ENCODE results near the gene POPDC2.
A peak's percentile ranks its signal among the peaks of the same experiment; 100 is the strongest.

The POPDC2 gene

DNA sequence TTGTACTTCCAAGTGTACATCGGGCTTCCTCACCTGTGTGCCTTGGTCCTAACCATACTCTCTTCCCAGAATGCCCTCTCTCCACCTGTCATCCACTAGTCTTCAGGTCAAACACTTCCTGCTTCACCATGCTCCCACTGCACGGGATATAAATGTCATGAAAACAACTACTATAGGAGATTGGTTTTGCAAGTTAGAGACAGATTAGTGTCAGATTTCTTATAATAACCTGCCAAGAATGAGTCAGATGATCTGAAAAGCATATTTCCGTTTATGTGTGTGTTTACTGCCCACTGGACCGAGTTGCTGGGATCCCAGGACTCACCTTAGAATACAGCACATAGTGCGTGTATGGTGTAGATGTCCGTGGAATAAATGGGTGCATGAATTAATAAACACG is 41.3 kb downstream of the POPDC2 start:
- Histone ChIP-seq H3K9me3 (ENCODE audit: control insufficient read depth in 5 of 5, low read length in 5 of 5) (no peaks in the 10 kb centered on the region), H3K4me1 (ENCODE audit: control insufficient read depth in 5 of 5, insufficient read depth in 5 of 5, low read length in 5 of 5) (peaks cover 0 to 7% (median 0%) of the 10 kb centered on the region in 5 donors), H3K27ac (ENCODE audit: low read depth, low read length) (no peak overlapping the region), H3K36me3 (ENCODE audit: control insufficient read depth in 5 of 5, insufficient read depth in 5 of 5, low read length in 5 of 5) (no peaks in the 10 kb centered on the region), H3K9ac (ENCODE audit: low read length in 5 of 5) (no peak overlapping the region), H3K4me3 (ENCODE audit: low read depth in 1 of 5, low read length in 5 of 5) (peak overlapping the region in 1 of 5 donors; percentile 37), H3K27me3 (ENCODE audit: control insufficient read depth in 5 of 5, insufficient read depth in 4 of 5, low read length in 5 of 5) (no peaks in the 10 kb centered on the region)

DNA sequence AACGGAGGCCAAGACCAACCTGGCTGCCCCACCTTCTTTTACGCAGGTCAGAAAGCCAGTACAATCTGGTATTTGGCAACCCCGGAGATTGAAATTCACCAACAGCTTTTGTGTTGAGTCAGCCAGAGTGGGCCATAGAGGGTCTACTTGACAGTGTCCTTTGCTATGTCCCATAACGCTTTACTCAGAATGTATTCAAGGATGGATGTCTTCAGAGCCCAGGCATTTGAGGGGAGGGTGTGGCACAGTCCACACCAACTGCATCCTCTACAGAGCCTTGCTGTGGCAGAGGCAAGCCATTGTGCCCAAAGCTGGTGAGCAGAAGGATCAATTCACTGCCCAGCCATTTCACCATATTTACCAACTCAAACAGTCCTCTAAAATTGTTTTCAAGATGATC is 44.3 kb downstream of the POPDC2 start:
- no peaks in the 10 kb centered on the region for H3K27me3 ChIP-seq (ENCODE audit: control insufficient read depth in 5 of 5, insufficient read depth in 4 of 5, low read length in 5 of 5)
- peaks cover 0 to 7% (median 0%) of the 10 kb centered on the region in 5 donors for H3K4me1 ChIP-seq (ENCODE audit: control insufficient read depth in 5 of 5, insufficient read depth in 5 of 5, low read length in 5 of 5)
- no peak overlapping the region for H3K9ac ChIP-seq (ENCODE audit: low read length in 5 of 5)
- no peak overlapping the region for H3K4me3 ChIP-seq (ENCODE audit: low read depth in 1 of 5, low read length in 5 of 5)
- H3K27ac ChIP-seq (ENCODE audit: low read depth, low read length) = no peak overlapping the region
- no peaks in the 10 kb centered on the region for H3K36me3 ChIP-seq (ENCODE audit: control insufficient read depth in 5 of 5, insufficient read depth in 5 of 5, low read length in 5 of 5)
- H3K9me3 ChIP-seq (ENCODE audit: control insufficient read depth in 5 of 5, low read length in 5 of 5) = no peaks in the 10 kb centered on the region

DNA sequence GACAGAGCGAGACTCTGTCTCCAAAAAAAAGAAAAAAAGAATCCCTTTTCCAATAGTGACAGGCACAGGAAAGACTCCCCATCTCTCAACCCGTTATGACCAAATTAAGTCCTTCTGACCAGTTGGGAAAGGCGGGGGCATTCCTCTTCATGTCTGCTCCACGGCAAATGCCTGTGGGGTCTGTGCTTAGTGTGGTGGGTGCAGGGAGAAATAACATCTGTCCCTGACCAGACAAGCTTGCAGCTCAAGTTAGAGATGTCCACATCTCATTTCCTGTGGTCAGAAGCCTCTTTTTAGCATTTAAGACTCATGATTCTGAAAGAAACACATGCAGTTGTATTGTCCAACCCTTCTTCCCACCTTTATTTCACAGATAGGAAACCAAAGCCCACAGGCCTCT is 46.5 kb downstream of the POPDC2 start:
- Histone ChIP-seq H3K27ac (ENCODE audit: low read depth, low read length) (no peak overlapping the region), H3K27me3 (ENCODE audit: control insufficient read depth in 5 of 5, insufficient read depth in 4 of 5, low read length in 5 of 5) (no peaks in the 10 kb centered on the region), H3K36me3 (ENCODE audit: control insufficient read depth in 5 of 5, insufficient read depth in 5 of 5, low read length in 5 of 5) (no peaks in the 10 kb centered on the region), H3K9ac (ENCODE audit: low read length in 5 of 5) (no peak overlapping the region), H3K4me3 (ENCODE audit: low read depth in 1 of 5, low read length in 5 of 5) (no peak overlapping the region), H3K9me3 (ENCODE audit: control insufficient read depth in 5 of 5, low read length in 5 of 5) (no peaks in the 10 kb centered on the region), H3K4me1 (ENCODE audit: control insufficient read depth in 5 of 5, insufficient read depth in 5 of 5, low read length in 5 of 5) (peaks cover 0 to 1% (median 0%) of the 10 kb centered on the region in 5 donors)

DNA sequence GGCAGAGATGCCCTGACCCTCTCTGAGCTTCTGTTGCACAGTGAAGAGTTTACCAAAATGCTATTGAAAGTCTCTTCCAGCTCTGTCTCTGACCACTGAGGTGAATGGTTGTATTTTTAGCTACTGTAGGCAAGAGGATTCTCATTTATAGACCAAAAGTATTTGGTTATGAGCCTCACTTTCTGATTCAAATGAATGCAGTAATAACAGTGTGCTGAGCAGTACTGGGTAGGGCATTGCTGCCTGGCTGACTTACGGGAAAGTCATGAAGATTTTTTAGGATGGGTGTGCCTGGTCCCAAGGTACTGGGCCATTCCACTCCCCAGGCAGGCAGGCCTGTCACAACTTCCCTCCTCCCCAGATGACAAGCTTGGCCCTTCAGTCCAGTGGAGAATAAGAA is 47.2 kb downstream of the POPDC2 start:
- Histone ChIP-seq H3K27me3 (ENCODE audit: control insufficient read depth in 5 of 5, insufficient read depth in 4 of 5, low read length in 5 of 5) (no peaks in the 10 kb centered on the region), H3K36me3 (ENCODE audit: control insufficient read depth in 5 of 5, insufficient read depth in 5 of 5, low read length in 5 of 5) (no peaks in the 10 kb centered on the region), H3K4me1 (ENCODE audit: control insufficient read depth in 5 of 5, insufficient read depth in 5 of 5, low read length in 5 of 5) (no peaks in the 10 kb centered on the region), H3K4me3 (ENCODE audit: low read depth in 1 of 5, low read length in 5 of 5) (no peak overlapping the region), H3K9ac (ENCODE audit: low read length in 5 of 5) (no peak overlapping the region), H3K27ac (ENCODE audit: low read depth, low read length) (no peak overlapping the region), H3K9me3 (ENCODE audit: control insufficient read depth in 5 of 5, low read length in 5 of 5) (no peaks in the 10 kb centered on the region)

DNA sequence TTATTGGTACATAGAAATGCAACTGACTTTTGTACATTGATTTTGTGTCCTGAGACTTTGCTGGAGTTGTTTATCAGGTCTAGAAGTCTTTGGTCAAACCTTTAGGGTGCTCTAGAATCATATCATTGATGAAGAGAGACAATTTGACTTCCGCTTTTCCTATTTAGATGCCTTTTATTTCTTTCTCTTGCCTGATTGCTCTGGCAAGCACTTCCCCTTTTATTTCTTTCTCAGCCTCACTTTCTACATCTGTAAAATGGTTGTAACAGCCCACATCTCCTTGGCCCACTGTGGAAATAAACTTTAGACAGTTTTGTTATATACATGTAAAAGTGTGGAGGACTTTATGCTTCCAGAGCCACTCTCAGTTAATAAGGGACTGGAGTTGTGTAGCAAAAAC is 48.7 kb downstream of the POPDC2 start:
- no peaks in the 10 kb centered on the region for H3K27me3 ChIP-seq (ENCODE audit: control insufficient read depth in 5 of 5, insufficient read depth in 4 of 5, low read length in 5 of 5)
- no peak overlapping the region for H3K9ac ChIP-seq (ENCODE audit: low read length in 5 of 5)
- no peaks in the 10 kb centered on the region for H3K9me3 ChIP-seq (ENCODE audit: control insufficient read depth in 5 of 5, low read length in 5 of 5)
- no peak overlapping the region for H3K27ac ChIP-seq (ENCODE audit: low read depth, low read length)
- no peaks in the 10 kb centered on the region for H3K4me1 ChIP-seq (ENCODE audit: control insufficient read depth in 5 of 5, insufficient read depth in 5 of 5, low read length in 5 of 5)
- H3K36me3 ChIP-seq (ENCODE audit: control insufficient read depth in 5 of 5, insufficient read depth in 5 of 5, low read length in 5 of 5) = no peaks in the 10 kb centered on the region
- no peak overlapping the region for H3K4me3 ChIP-seq (ENCODE audit: low read depth in 1 of 5, low read length in 5 of 5)

DNA sequence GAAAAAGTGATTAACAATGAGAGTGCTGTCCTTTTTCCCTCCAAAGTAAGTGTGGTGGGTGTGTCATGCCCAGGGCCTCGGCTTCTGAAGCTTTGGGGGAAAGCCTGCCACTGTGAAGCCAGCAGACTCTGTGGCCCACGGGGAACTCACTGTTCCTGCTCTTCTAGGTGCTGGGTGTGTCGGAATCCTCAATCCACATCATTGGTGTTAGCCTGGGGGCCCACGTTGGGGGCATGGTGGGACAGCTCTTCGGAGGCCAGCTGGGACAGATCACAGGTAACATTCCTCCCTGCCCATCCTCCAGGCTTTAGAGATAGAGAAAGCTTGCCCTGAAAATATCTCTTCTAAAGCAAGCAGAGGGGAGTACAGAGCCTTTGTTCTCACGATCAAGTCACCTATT is 51.1 kb downstream of the POPDC2 start:
- Histone ChIP-seq H3K27me3 (ENCODE audit: control insufficient read depth in 5 of 5, insufficient read depth in 4 of 5, low read length in 5 of 5) (no peaks in the 10 kb centered on the region), H3K4me1 (ENCODE audit: control insufficient read depth in 5 of 5, insufficient read depth in 5 of 5, low read length in 5 of 5) (no peaks in the 10 kb centered on the region), H3K9me3 (ENCODE audit: control insufficient read depth in 5 of 5, low read length in 5 of 5) (no peaks in the 10 kb centered on the region), H3K36me3 (ENCODE audit: control insufficient read depth in 5 of 5, insufficient read depth in 5 of 5, low read length in 5 of 5) (no peaks in the 10 kb centered on the region), H3K9ac (ENCODE audit: low read length in 5 of 5) (no peak overlapping the region), H3K27ac (ENCODE audit: low read depth, low read length) (no peak overlapping the region), H3K4me3 (ENCODE audit: low read depth in 1 of 5, low read length in 5 of 5) (no peak overlapping the region)

DNA sequence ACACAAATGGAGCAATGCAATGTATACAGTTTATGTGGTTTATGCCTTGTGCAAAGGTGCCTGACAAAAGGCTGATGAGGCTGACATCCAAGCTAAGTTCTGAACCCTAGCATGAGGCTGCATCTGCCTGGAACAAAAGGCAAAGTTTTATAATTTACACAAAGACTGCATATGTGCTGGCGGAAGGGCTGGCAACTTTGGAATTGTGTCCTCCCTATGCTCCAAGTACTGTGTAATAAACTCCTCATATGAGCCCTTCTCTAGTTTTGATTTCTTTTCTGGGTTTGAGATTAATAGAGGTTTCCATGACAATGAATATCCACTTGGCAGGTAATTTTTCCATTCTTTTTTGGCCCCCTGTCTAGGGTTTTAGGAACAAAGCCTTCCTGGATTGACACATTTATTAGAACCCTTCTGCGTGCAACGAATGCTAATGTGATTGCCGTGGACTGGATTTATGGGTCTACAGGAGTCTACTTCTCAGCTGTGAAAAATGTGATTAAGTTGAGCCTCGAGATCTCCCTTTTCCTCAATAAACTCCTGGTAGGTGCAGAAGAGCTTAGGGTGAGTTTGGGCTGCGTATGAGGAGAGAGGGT is 51.9 kb downstream of the POPDC2 start:
- Histone ChIP-seq H3K27me3 (ENCODE audit: control insufficient read depth in 5 of 5, insufficient read depth in 4 of 5, low read length in 5 of 5) (no peaks in the 10 kb centered on the region), H3K9me3 (ENCODE audit: control insufficient read depth in 5 of 5, low read length in 5 of 5) (no peaks in the 10 kb centered on the region), H3K27ac (ENCODE audit: low read depth, low read length) (no peak overlapping the region), H3K4me1 (ENCODE audit: control insufficient read depth in 5 of 5, insufficient read depth in 5 of 5, low read length in 5 of 5) (no peaks in the 10 kb centered on the region), H3K4me3 (ENCODE audit: low read depth in 1 of 5, low read length in 5 of 5) (no peak overlapping the region), H3K36me3 (ENCODE audit: control insufficient read depth in 5 of 5, insufficient read depth in 5 of 5, low read length in 5 of 5) (no peaks in the 10 kb centered on the region), H3K9ac (ENCODE audit: low read length in 5 of 5) (no peak overlapping the region)

DNA sequence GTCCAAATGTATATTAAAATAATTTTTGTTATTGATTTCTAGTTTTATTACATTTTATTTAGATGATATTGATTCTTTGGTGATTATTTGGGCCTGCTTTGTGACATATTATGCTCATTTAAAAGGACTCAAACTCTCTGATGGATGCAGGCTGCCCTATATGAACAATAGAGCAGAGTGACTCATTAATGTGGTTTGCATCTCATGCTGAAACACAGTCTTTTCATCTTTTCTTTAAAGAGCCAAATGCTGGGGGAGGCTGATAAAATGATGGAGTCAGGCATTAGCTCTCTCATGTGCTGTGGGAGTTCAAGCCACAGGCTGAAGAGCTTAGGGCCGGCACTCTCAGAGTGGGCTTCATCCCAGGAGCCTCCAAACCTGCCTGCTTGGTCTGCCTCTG is 55.5 kb downstream of the POPDC2 start:
- no peaks in the 10 kb centered on the region for H3K9me3 ChIP-seq (ENCODE audit: control insufficient read depth in 5 of 5, low read length in 5 of 5)
- peaks cover 0 to 7% (median 0%) of the 10 kb centered on the region in 5 donors for H3K4me1 ChIP-seq (ENCODE audit: control insufficient read depth in 5 of 5, insufficient read depth in 5 of 5, low read length in 5 of 5)

DNA sequence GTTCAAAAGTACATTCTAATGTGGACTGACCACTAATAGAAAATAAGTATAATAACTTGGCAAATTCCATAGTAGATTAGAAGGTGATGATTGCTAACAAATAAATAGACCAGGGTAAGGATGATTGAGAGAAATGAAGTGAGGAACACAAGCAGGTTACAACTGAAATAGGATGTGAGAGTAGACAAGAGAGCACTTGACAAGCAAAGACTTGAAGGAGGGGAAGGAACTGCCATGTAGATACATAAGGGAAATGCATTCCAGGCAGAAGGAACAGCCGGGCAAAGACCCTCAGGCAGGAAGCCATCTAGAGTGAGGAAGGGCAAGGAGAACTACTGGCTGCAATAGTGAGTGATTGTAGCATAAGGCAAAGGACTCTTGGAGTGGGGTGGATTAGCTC is 57.7 kb downstream of the POPDC2 start:
- H3K4me1 ChIP-seq (ENCODE audit: control insufficient read depth in 5 of 5, insufficient read depth in 5 of 5, low read length in 5 of 5) = peaks cover 1 to 22% (median 8%) of the 10 kb centered on the region in 5 donors
- H3K27me3 ChIP-seq (ENCODE audit: control insufficient read depth in 5 of 5, insufficient read depth in 4 of 5, low read length in 5 of 5) = no peaks in the 10 kb centered on the region
- H3K9ac ChIP-seq (ENCODE audit: low read length in 5 of 5) = no peak overlapping the region
- H3K36me3 ChIP-seq (ENCODE audit: control insufficient read depth in 5 of 5, insufficient read depth in 5 of 5, low read length in 5 of 5) = no peaks in the 10 kb centered on the region
- no peak overlapping the region for H3K4me3 ChIP-seq (ENCODE audit: low read depth in 1 of 5, low read length in 5 of 5)
- no peak overlapping the region for H3K27ac ChIP-seq (ENCODE audit: low read depth, low read length)
- H3K9me3 ChIP-seq (ENCODE audit: control insufficient read depth in 5 of 5, low read length in 5 of 5) = no peaks in the 10 kb centered on the region

More for the DNA sequence above, 55.5 kb downstream of the POPDC2 start:
- no peak overlapping the region for H3K9ac ChIP-seq (ENCODE audit: low read length in 5 of 5)
- no peaks in the 10 kb centered on the region for H3K36me3 ChIP-seq (ENCODE audit: control insufficient read depth in 5 of 5, insufficient read depth in 5 of 5, low read length in 5 of 5)
- no peak overlapping the region for H3K27ac ChIP-seq (ENCODE audit: low read depth, low read length)
- H3K4me3 ChIP-seq (ENCODE audit: low read depth in 1 of 5, low read length in 5 of 5) = no peak overlapping the region
- no peaks in the 10 kb centered on the region for H3K27me3 ChIP-seq (ENCODE audit: control insufficient read depth in 5 of 5, insufficient read depth in 4 of 5, low read length in 5 of 5)

DNA sequence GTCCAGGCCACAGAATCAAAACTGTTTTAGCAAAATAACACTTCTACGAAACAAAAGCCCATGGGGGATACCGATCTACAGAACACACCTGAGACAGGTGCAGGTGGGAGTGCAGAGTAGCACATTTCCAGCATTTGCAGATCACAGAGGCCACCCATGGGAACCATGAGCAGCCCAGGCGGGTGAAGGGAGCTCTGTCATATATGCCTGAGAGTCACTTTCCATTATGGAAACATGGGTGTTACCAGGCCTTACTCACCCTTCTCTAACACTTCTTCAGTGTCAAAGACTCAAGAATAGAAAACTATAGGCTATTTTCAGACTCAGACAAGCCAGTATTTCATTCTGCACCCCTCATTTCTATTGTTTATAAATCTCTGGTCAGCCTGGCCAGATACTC is 59.2 kb downstream of the POPDC2 start:
- H3K27me3 ChIP-seq (ENCODE audit: control insufficient read depth in 5 of 5, insufficient read depth in 4 of 5, low read length in 5 of 5) = no peaks in the 10 kb centered on the region
- no peaks in the 10 kb centered on the region for H3K9me3 ChIP-seq (ENCODE audit: control insufficient read depth in 5 of 5, low read length in 5 of 5)
- H3K4me1 ChIP-seq (ENCODE audit: control insufficient read depth in 5 of 5, insufficient read depth in 5 of 5, low read length in 5 of 5) = peaks cover 1 to 38% (median 13%) of the 10 kb centered on the region in 5 donors
- no peak overlapping the region for H3K4me3 ChIP-seq (ENCODE audit: low read depth in 1 of 5, low read length in 5 of 5)
- H3K36me3 ChIP-seq (ENCODE audit: control insufficient read depth in 5 of 5, insufficient read depth in 5 of 5, low read length in 5 of 5) = no peaks in the 10 kb centered on the region
- H3K9ac ChIP-seq (ENCODE audit: low read length in 5 of 5) = no peak overlapping the region
- H3K27ac ChIP-seq (ENCODE audit: low read depth, low read length) = no peak overlapping the region

DNA sequence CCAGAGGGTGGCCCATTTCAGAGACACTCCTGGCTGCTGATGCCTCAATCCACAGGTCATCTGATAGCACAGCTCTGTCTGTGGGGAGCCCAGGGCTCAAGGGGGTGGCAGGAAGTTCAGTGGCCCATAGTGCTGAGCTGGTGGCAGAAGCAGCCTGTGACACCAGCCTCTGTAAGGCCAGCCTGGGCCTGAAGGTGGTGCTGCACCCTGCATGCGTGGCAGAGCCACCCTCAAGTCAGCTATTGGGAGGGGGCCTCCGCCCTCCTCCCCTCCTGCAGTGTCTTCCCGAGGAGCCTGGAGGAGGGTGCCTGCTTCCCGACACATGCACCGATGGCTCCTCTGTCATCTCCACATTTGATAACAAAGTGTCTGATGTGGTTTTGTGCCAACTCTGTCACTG is 59.7 kb downstream of the POPDC2 start:
- no peak overlapping the region for H3K9ac ChIP-seq (ENCODE audit: low read length in 5 of 5)
- H3K4me1 ChIP-seq (ENCODE audit: control insufficient read depth in 5 of 5, insufficient read depth in 5 of 5, low read length in 5 of 5) = peaks cover 1 to 42% (median 17%) of the 10 kb centered on the region in 5 donors
- H3K4me3 ChIP-seq (ENCODE audit: low read depth in 1 of 5, low read length in 5 of 5) = no peak overlapping the region
- H3K27me3 ChIP-seq (ENCODE audit: control insufficient read depth in 5 of 5, insufficient read depth in 4 of 5, low read length in 5 of 5) = no peaks in the 10 kb centered on the region
- H3K9me3 ChIP-seq (ENCODE audit: control insufficient read depth in 5 of 5, low read length in 5 of 5) = no peaks in the 10 kb centered on the region
- no peak overlapping the region for H3K27ac ChIP-seq (ENCODE audit: low read depth, low read length)
- H3K36me3 ChIP-seq (ENCODE audit: control insufficient read depth in 5 of 5, insufficient read depth in 5 of 5, low read length in 5 of 5) = no peaks in the 10 kb centered on the region

All from subcutaneous abdominal adipose tissue (tissue), 5 donors.